GM23338 (cell line): ENCODE measurements around the gene ONECUT1.

Experiments used
- CREB1 ChIP-seq: fragments of 250-450 bp; sonication (Bioruptor Pico); IDR thresholded peaks from 2 replicates; pipeline ENCODE4 v1.5.0; 2020; ENCODE audit warnings: low read depth, mild to moderate bottlenecking, moderate library complexity
- EZH2 ChIP-seq: fragments of 200-600 bp; sonication (generic); IDR thresholded peaks from one replicate; pipeline ENCODE4 v1.8.0; 2017; ENCODE audit warnings: antibody characterized with exemption, mild to moderate bottlenecking, low read depth; ENCODE audit not compliant: unreplicated experiment
- EZH2phosphoT487 ChIP-seq: fragments of 200-600 bp; sonication (generic); IDR thresholded peaks from one replicate; pipeline ENCODE4 v1.8.1; 2018; ENCODE audit warnings: antibody characterized with exemption; ENCODE audit not compliant: unreplicated experiment
- JUNB ChIP-seq: IDR thresholded peaks from one replicate; pipeline ENCODE4 v1.6.1; 2016; ENCODE audit warnings: antibody characterized with exemption; ENCODE audit not compliant: unreplicated experiment
- POLR2AphosphoS5 ChIP-seq: IDR thresholded peaks from 2 replicates; pipeline ENCODE4 v1.6.1; 2016; ENCODE audit warnings: antibody characterized with exemption, low read depth
- TF ChIP-seq, protein P1 (sequence below): IDR thresholded peaks from one replicate; pipeline ENCODE4 v1.6.1; 2018; ENCODE audit warnings: antibody characterized with exemption; ENCODE audit not compliant: unreplicated experiment
- TF ChIP-seq, protein P2 (sequence below), 2 experiments: fragments of 200-600 bp in 1 of 2; sonication (generic) in 1 of 2; conservative IDR thresholded peaks; 2 replicates each; pipeline versions ENCODE4 v1.5.1 to v1.6.1; 2016 to 2017; ENCODE audit warnings: antibody characterized with exemption in 2 of 2, low read depth in 2 of 2, mild to moderate bottlenecking in 2 of 2, moderate library complexity in 1 of 2

DNA sequence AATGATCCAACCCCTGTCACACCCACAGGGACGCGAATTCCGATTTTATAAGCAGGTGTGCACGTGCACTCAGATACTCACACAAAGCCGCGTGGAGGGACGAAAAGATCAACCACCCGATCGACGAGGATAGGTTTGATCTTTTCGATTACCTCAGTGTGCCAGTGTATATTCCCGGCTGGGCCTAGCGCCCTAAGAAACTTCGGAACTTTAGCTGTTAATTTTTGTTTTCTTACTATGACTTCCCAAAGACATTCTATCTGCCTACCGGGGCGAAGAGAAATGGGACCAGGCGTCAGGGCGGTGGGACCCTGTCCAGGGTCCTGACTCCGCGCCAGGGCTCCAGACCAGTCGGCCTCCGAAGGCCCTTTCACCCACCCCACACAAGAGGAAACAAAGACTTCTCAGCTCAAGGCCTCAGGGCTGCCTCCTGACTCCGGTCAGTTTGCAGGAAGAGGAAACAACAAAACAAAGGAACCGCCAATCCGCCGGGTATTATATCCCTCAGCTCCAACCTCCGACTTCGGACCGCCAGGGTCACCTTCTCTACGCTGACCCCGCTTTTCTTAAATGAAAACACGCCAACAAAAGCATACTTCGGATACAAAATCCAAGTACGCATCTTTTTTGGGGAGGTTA lies 6.8 kb downstream of the ONECUT1 start:
- TF ChIP-seq, protein P1, sequence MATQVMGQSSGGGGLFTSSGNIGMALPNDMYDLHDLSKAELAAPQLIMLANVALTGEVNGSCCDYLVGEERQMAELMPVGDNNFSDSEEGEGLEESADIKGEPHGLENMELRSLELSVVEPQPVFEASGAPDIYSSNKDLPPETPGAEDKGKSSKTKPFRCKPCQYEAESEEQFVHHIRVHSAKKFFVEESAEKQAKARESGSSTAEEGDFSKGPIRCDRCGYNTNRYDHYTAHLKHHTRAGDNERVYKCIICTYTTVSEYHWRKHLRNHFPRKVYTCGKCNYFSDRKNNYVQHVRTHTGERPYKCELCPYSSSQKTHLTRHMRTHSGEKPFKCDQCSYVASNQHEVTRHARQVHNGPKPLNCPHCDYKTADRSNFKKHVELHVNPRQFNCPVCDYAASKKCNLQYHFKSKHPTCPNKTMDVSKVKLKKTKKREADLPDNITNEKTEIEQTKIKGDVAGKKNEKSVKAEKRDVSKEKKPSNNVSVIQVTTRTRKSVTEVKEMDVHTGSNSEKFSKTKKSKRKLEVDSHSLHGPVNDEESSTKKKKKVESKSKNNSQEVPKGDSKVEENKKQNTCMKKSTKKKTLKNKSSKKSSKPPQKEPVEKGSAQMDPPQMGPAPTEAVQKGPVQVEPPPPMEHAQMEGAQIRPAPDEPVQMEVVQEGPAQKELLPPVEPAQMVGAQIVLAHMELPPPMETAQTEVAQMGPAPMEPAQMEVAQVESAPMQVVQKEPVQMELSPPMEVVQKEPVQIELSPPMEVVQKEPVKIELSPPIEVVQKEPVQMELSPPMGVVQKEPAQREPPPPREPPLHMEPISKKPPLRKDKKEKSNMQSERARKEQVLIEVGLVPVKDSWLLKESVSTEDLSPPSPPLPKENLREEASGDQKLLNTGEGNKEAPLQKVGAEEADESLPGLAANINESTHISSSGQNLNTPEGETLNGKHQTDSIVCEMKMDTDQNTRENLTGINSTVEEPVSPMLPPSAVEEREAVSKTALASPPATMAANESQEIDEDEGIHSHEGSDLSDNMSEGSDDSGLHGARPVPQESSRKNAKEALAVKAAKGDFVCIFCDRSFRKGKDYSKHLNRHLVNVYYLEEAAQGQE = peak; percentile 91
- TF ChIP-seq, protein P2, sequence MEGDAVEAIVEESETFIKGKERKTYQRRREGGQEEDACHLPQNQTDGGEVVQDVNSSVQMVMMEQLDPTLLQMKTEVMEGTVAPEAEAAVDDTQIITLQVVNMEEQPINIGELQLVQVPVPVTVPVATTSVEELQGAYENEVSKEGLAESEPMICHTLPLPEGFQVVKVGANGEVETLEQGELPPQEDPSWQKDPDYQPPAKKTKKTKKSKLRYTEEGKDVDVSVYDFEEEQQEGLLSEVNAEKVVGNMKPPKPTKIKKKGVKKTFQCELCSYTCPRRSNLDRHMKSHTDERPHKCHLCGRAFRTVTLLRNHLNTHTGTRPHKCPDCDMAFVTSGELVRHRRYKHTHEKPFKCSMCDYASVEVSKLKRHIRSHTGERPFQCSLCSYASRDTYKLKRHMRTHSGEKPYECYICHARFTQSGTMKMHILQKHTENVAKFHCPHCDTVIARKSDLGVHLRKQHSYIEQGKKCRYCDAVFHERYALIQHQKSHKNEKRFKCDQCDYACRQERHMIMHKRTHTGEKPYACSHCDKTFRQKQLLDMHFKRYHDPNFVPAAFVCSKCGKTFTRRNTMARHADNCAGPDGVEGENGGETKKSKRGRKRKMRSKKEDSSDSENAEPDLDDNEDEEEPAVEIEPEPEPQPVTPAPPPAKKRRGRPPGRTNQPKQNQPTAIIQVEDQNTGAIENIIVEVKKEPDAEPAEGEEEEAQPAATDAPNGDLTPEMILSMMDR (conservative IDR thresholded peaks at IDR 0.05; ENCODE audit: low read depth in 2 of 2) = no peak
- TF ChIP-seq POLR2AphosphoS5 (no peak), EZH2 (peak; percentile 64), CREB1 (CRISPR knock-in tag) (no peak), JUNB (no peak), EZH2phosphoT487 (no peak)
